GM19395 (cell line): ENCODE data around the gene SFXN5.

Experiments used
- ATAC-seq: cut with Tn5 transposase; IDR thresholded peaks from one replicate; pipeline ENCODE4 v1.9.1; 2021; ENCODE audit warnings: mild to moderate bottlenecking, moderate library complexity; ENCODE audit not compliant: unreplicated experiment

Gene SFXN5

DNA sequence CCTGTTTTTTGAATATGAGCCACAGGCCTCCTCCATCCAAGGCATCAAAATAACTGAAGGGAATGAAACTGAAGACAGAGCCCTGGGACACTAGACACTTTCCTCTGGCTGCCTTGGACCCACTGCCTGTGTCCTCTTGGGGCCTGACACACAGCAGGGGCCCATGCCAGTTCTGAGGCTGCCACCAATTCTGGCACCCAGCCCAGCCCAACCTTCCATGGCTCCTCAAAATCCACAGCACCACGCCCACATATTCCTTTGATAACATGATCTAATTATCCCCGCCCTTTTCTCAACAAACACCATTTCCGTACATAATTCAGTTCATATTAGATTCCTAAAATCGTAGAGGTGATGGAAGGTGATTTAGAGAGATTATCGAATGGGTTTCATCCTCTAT lies 90.0 kb downstream of the SFXN5 start:
- ATAC-seq: no peak

GRCh38 chr2:72980535-72981217 lies 90.8 kb downstream of the SFXN5 start:
- no peak for ATAC-seq

DNA sequence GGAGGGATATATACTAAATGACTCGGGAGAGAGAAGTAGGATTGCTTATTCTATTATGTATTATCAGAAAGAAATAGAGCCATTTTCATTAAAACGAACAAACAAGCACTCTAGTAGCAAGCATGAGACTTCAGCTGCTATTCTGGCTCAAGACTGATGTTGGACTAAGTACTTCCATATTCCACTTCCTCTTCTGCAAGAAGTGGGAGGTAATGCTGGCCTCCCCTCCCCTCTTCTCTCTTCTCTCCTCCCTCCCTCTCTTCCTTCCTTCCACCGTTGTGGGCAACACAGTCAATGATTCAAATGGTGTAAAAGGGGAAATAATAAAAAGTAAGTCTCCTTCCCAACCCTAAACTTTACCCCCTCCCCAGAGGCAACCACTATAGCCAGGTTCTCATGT lies 91.6 kb downstream of the SFXN5 start:
- ATAC-seq: no peak

GRCh38 chr2:72975017-72975416 lies 96.5 kb downstream of the SFXN5 start:
- ATAC-seq: no peak

DNA sequence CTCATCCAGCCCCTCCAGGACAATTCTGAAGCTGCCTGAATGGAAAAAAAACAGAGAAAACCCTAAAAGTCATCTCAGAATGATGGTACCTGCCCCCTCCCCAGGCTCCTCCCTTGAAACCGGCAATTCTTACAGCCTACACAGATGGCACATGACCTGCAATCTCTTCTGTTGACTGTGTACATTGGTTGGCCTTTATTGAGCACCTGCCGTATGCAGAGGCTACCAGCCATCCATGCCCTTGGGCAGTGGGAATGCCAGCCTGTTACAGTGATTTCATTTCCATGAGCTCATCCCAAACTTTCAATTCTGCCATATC lies 97.1 kb downstream of the SFXN5 start:
- ATAC-seq: no peak

DNA sequence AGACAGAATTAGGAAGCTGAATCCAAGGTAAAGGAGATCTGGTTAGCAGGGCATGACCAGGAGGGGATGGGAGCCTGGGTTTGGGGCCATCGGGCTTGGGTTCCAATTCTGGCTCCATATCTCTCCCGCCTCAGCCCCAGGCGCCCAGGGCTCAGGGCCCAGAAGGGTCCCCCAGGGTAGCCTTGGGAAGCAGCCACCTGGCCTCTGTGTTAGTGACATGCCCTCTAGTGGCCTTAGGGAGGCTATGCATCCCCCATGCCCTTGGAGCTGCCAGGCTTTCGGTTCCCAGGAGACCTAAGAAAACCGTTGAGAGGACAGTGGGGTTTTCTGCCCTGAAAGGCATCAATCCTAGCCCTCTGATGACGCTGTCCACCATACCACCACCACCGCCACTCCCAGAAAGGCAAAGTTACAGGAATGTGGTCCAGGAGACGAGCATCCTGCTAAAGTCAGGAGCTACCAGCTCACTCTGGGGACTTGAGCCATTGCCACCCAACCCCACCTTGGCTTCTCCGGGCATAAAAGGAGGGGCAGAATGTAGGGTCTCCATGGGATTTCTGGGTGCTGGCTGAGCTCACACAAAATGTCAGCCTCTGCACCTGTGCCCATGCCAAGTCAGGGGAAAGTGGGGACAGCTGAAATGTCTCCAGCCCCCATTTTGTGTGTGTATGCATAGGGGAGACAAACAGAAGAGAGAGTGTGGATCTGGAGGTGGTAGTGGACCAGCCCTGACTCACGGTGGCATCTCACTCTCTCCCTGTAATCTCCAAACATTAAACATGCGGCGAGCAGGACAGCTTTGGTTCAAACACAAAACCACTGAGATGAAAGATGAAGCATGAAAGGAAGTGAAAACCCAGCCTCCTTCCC lies 97.7 kb downstream of the SFXN5 start:
- peak; percentile 93 for ATAC-seq

- no peak for ATAC-seq
These were observed 98.4 kb downstream of the SFXN5 start for GRCh38 chr2:72973137-72973535.

GRCh38 chr2:72972352-72973136 lies 99.0 kb downstream of the SFXN5 start:
- no peak for ATAC-seq

GRCh38 chr2:72971036-72971435 lies 100.5 kb downstream of the SFXN5 start:
- ATAC-seq: no peak

DNA sequence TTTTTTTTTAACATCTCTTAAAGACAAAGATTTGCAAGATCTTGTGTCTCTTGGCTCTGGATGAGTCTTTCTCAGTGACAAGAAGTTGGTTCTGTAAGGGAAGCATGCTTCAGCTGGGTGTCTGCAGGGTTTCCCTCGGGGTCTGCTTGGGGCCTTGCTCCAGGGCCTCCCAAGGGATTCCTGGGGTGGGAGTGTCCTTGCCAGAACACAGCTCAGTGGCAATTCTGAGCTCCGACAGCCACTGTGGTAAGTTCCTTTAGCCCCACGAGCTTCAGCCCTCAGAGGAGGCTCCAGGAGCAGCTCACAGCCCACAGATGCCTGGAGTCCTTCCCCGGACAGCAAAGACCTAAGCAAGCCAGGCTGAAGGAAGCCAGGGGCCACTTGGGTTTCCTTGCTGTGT lies 101.8 kb downstream of the SFXN5 start:
- ATAC-seq: no peak

GRCh38 chr2:72968286-72968685 lies 103.2 kb downstream of the SFXN5 start:
- ATAC-seq: no peak

DNA sequence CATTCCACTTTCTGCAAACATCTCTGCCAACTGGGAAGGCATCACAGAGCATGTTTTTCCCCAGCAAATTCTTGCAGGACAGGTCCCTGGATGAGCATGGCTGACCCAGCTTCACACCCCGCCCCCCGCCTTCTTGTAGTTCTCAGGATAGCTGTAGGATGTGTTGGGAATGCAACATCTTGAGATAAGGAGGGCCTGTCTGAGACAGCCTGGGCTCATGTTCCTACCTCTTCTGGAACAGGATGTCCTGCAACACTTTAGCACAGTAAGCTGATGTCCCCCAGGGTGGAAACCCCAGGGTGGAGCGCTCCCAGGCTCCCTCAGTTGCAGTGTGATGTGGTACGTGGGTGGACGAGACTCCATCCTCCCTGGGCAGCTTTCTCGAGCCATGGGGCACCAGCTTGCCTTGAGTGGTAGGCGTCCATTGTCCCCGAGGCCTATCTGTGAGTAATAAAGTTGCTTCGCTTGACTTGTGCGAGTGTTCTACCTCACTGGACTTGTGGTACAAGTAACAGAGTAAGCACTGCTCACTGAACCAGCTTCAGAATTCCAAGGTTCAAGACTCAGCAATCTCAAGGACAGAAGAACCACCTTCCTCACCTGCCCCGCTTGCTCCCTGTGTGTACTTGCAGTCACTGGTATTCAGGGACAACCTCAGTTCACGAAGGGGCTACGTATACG lies 105.6 kb downstream of the SFXN5 start:
- no peak for ATAC-seq

- ATAC-seq: no peak
These were observed 106.5 kb downstream of the SFXN5 start for GRCh38 chr2:72965016-72965415.

DNA sequence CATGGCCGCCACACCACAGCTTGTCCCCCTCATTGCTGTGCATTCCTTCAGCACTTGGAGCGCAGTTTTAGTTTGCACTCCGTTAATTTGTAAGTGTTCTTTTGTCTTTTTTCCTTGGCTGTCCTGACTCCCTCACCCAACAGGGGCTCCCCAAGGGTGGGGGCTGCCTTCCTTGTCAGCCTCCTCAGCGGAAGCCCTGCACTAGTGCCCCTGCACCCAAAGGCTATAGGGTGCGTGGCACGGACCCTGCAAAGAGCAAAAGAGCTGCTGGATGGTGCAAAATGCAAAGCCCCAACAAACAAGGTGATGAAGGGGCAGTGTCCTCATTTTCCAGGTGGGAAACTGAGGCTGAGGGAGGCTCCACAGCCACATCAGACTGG lies 107.4 kb downstream of the SFXN5 start:
- no peak for ATAC-seq

DNA sequence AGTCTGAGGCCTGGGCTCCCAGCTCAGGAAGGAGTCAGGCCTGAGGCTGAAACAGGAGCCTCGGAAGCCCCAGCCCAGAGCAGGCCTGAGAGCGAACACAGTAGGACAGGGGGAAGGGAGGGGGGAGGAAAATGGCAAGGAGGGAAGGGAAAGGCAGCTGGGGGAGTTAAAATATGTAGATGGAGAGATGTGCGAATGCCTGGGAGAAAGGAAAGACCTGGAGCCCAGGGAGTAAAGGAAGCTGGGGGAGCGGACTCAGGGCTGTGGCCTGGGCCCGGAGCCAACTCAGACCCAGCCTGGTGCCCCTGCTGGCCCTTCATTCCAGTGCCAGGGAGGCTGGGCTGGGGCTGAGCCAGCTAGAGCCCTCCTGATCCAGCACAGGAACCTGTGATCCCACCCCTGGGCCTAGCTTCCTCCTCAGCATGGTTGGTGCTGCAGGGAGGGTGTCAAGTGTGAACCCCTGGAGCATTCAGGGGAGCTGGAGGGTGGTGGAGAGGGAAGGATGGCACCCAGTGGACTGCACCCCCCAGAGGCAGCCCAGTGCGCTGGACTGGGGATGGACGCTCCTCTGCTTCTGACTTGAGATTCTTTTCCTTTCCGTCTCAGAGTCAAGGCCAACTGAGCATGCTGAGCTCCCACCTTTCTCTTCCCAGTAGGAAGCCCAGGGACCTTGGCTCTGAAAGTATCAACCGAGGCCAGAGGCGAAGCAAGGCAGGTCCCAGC lies 107.9 kb downstream of the SFXN5 start:
- ATAC-seq: no peak

GRCh38 chr2:72962911-72963310 lies 108.6 kb downstream of the SFXN5 start:
- ATAC-seq: no peak

- ATAC-seq: no peak
These were observed 109.6 kb downstream of the SFXN5 start for GRCh38 chr2:72961853-72962468.

DNA sequence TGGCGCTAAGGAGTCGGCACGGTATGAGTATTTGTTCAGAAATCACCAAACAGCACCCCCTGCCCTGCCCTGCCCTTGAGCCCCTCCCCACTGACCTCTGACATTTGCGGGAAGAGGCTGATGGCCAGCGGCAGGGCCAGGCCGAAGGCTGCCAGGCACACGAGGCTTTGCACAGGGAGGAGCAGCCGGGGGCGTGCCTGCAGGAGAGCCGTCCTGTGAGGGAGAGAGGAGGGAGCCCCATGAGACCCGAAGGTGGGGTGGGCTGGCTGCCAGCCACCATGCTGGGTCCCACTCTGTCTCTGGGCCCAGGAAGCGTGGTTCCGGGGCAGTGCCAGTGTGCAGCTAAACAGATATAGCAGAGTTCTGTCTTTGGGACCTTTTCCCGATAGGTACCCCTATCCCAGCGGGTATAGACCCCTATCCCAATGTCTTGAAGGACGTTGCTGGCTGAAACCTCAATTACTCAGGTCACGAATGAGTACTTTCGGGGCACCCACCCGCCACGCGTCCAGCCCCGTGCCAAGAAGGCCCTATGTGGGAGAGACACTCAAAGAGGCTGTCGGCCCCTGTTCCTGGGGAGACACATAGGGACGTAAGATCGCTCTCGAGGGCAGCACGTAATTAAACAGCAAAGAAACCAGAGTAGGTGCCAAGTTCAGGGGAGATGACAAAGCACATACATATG lies 110.3 kb downstream of the SFXN5 start:
- ATAC-seq: no peak
